ENCODE results near the gene CTPS2.
"Not testable (repeated sequence)": the region's sequence is repeated elsewhere in the genome, so short reads cannot be mapped to it uniquely, and the experiment has no call there.

CTPS2 gene

GRCh38 chrX:16737024-16737423 lies 24.6 kb upstream of the CTPS2 start:
- no peak overlapping the region for H3K27ac ChIP-seq (ENCODE audit: low read depth, low read length, severe bottlenecking)
- H3K9me3 ChIP-seq (ENCODE audit: control insufficient read depth, low read length): no peaks in the 10 kb centered on the region
- no CpG with 5 or more reads among the region's 5 CpGs for WGBS, 2 experiments (ENCODE audit: insufficient coverage in 2 of 2)
- peaks cover 39% of the 10 kb centered on the region for H3K36me3 ChIP-seq (ENCODE audit: control insufficient read depth, insufficient read depth, low read length)
- H3K4me3 ChIP-seq (ENCODE audit: extremely low read depth, insufficient read depth, low read length, poor library complexity, severe bottlenecking): no peak overlapping the region
- H3K4me1 ChIP-seq (ENCODE audit: control insufficient read depth, insufficient read depth, low read length, poor library complexity, severe bottlenecking): no peaks in the 10 kb centered on the region

GRCh38 chrX:16733013-16733412 lies 20.5 kb upstream of the CTPS2 start:
- H3K4me1 ChIP-seq (ENCODE audit: control insufficient read depth, insufficient read depth, low read length, poor library complexity, severe bottlenecking): no peaks in the 10 kb centered on the region
- no peaks in the 10 kb centered on the region for H3K9me3 ChIP-seq (ENCODE audit: control insufficient read depth, low read length)
- no peak overlapping the region for H3K27ac ChIP-seq (ENCODE audit: low read depth, low read length, severe bottlenecking)
- H3K36me3 ChIP-seq (ENCODE audit: control insufficient read depth, insufficient read depth, low read length): peaks cover 32% of the 10 kb centered on the region
- no peak overlapping the region for H3K4me3 ChIP-seq (ENCODE audit: extremely low read depth, insufficient read depth, low read length, poor library complexity, severe bottlenecking)

GRCh38 chrX:16730450-16730849 lies 18.0 kb upstream of the CTPS2 start:
- no CpG with 5 or more reads among the region's 1 CpG for WGBS, 2 experiments (ENCODE audit: insufficient coverage in 2 of 2)
- H3K27ac ChIP-seq (ENCODE audit: low read depth, low read length, severe bottlenecking): no peak overlapping the region
- H3K36me3 ChIP-seq (ENCODE audit: control insufficient read depth, insufficient read depth, low read length): peaks cover 13% of the 10 kb centered on the region
- H3K4me3 ChIP-seq (ENCODE audit: extremely low read depth, insufficient read depth, low read length, poor library complexity, severe bottlenecking): no peak overlapping the region
- no peaks in the 10 kb centered on the region for H3K9me3 ChIP-seq (ENCODE audit: control insufficient read depth, low read length)
- H3K4me1 ChIP-seq (ENCODE audit: control insufficient read depth, insufficient read depth, low read length, poor library complexity, severe bottlenecking): no peaks in the 10 kb centered on the region

- Histone ChIP-seq H3K36me3 (ENCODE audit: control insufficient read depth, insufficient read depth, low read length) (peaks cover 31% of the 10 kb centered on the region), H3K4me1 (ENCODE audit: control insufficient read depth, insufficient read depth, low read length, poor library complexity, severe bottlenecking) (no peaks in the 10 kb centered on the region), H3K27ac (ENCODE audit: low read depth, low read length, severe bottlenecking) (no peak overlapping the region), H3K4me3 (ENCODE audit: extremely low read depth, insufficient read depth, low read length, poor library complexity, severe bottlenecking) (no peak overlapping the region), H3K9me3 (ENCODE audit: control insufficient read depth, low read length) (no peaks in the 10 kb centered on the region)
Observed at GRCh38 chrX:16727637-16728036, 15.2 kb upstream of the CTPS2 start.

GRCh38 chrX:16726347-16726988 lies 14.0 kb upstream of the CTPS2 start:
- H3K36me3 ChIP-seq (ENCODE audit: control insufficient read depth, insufficient read depth, low read length): peaks cover 32% of the 10 kb centered on the region
- WGBS, 2 experiments (ENCODE audit: insufficient coverage in 2 of 2): no CpG with 5 or more reads among the region's 5 CpGs
- not testable (repeated sequence) for H3K9me3 ChIP-seq (ENCODE audit: control insufficient read depth, low read length); H3K4me1 ChIP-seq (ENCODE audit: control insufficient read depth, insufficient read depth, low read length, poor library complexity, severe bottlenecking); H3K27ac ChIP-seq (ENCODE audit: low read depth, low read length, severe bottlenecking); H3K4me3 ChIP-seq (ENCODE audit: extremely low read depth, insufficient read depth, low read length, poor library complexity, severe bottlenecking)

GRCh38 chrX:16725072-16725471 lies 12.6 kb upstream of the CTPS2 start:
- no peak overlapping the region for H3K4me3 ChIP-seq (ENCODE audit: extremely low read depth, insufficient read depth, low read length, poor library complexity, severe bottlenecking)
- no peaks in the 10 kb centered on the region for H3K4me1 ChIP-seq (ENCODE audit: control insufficient read depth, insufficient read depth, low read length, poor library complexity, severe bottlenecking)
- 94 to 100% methylated on average over 4 to 6 of the region's 7 CpGs for WGBS, 2 experiments (ENCODE audit: insufficient coverage in 2 of 2)
- H3K9me3 ChIP-seq (ENCODE audit: control insufficient read depth, low read length): no peaks in the 10 kb centered on the region
- H3K36me3 ChIP-seq (ENCODE audit: control insufficient read depth, insufficient read depth, low read length): peaks cover 26% of the 10 kb centered on the region
- H3K27ac ChIP-seq (ENCODE audit: low read depth, low read length, severe bottlenecking): no peak overlapping the region

- no peak overlapping the region for H3K4me3 ChIP-seq (ENCODE audit: extremely low read depth, insufficient read depth, low read length, poor library complexity, severe bottlenecking)
- H3K36me3 ChIP-seq (ENCODE audit: control insufficient read depth, insufficient read depth, low read length): peaks cover 19% of the 10 kb centered on the region
- no peak overlapping the region for H3K27ac ChIP-seq (ENCODE audit: low read depth, low read length, severe bottlenecking)
- no peaks in the 10 kb centered on the region for H3K9me3 ChIP-seq (ENCODE audit: control insufficient read depth, low read length)
- no peaks in the 10 kb centered on the region for H3K4me1 ChIP-seq (ENCODE audit: control insufficient read depth, insufficient read depth, low read length, poor library complexity, severe bottlenecking)
- WGBS, 2 experiments (ENCODE audit: insufficient coverage in 2 of 2): no CpG with 5 or more reads among the region's 4 CpGs
Observed at GRCh38 chrX:16722481-16722880, 10.0 kb upstream of the CTPS2 start.

GRCh38 chrX:16719334-16720084 lies 7.0 kb upstream of the CTPS2 start, which contains the start of gene SYAP1:
Gene SYAP1 (plus strand): TSS chrX:16719612. CDS start chrX:16719725, 113 bp downstream.
- H3K4me1 ChIP-seq (ENCODE audit: control insufficient read depth, insufficient read depth, low read length, poor library complexity, severe bottlenecking): no peaks in the 10 kb centered on the region
- no peaks in the 10 kb centered on the region for H3K9me3 ChIP-seq (ENCODE audit: control insufficient read depth, low read length)
- H3K27ac ChIP-seq (ENCODE audit: low read depth, low read length, severe bottlenecking): peak within 1 kb of the TSS; percentile 99
- 0% methylated on average over 24 of the region's 54 CpGs for WGBS, 2 experiments (ENCODE audit: insufficient coverage in 2 of 2)
- peaks cover 14% of the 10 kb centered on the region for H3K36me3 ChIP-seq (ENCODE audit: control insufficient read depth, insufficient read depth, low read length)
- peak within 1 kb of the TSS; percentile 64 for H3K4me3 ChIP-seq (ENCODE audit: extremely low read depth, insufficient read depth, low read length, poor library complexity, severe bottlenecking)

GRCh38 chrX:16718824-16719333 lies 6.4 kb upstream of the CTPS2 start:
- WGBS, 2 experiments (ENCODE audit: insufficient coverage in 2 of 2): 0% methylated on average over 1 of the region's 6 CpGs; no CpG with 5 or more reads in 1 of the 2 experiments
- H3K36me3 ChIP-seq (ENCODE audit: control insufficient read depth, insufficient read depth, low read length): peaks cover 10% of the 10 kb centered on the region
- H3K4me3 ChIP-seq (ENCODE audit: extremely low read depth, insufficient read depth, low read length, poor library complexity, severe bottlenecking): peak overlapping the region; percentile 64
- peak overlapping the region; percentile 99 for H3K27ac ChIP-seq (ENCODE audit: low read depth, low read length, severe bottlenecking)
- H3K9me3 ChIP-seq (ENCODE audit: control insufficient read depth, low read length): no peaks in the 10 kb centered on the region
- no peaks in the 10 kb centered on the region for H3K4me1 ChIP-seq (ENCODE audit: control insufficient read depth, insufficient read depth, low read length, poor library complexity, severe bottlenecking)

- H3K4me1 ChIP-seq (ENCODE audit: control insufficient read depth, insufficient read depth, low read length, poor library complexity, severe bottlenecking); H3K4me3 ChIP-seq (ENCODE audit: extremely low read depth, insufficient read depth, low read length, poor library complexity, severe bottlenecking); H3K9me3 ChIP-seq (ENCODE audit: control insufficient read depth, low read length); H3K27ac ChIP-seq (ENCODE audit: low read depth, low read length, severe bottlenecking); H3K36me3 ChIP-seq (ENCODE audit: control insufficient read depth, insufficient read depth, low read length): not testable (repeated sequence)
- 100% methylated on average over 2 of the region's 6 CpGs; no CpG with 5 or more reads in 1 of the 2 experiments for WGBS, 2 experiments (ENCODE audit: insufficient coverage in 2 of 2)
Observed at GRCh38 chrX:16716451-16716850, 4.0 kb upstream of the CTPS2 start.

- not testable (repeated sequence) for H3K9me3 ChIP-seq (ENCODE audit: control insufficient read depth, low read length); H3K4me1 ChIP-seq (ENCODE audit: control insufficient read depth, insufficient read depth, low read length, poor library complexity, severe bottlenecking); H3K36me3 ChIP-seq (ENCODE audit: control insufficient read depth, insufficient read depth, low read length); H3K27ac ChIP-seq (ENCODE audit: low read depth, low read length, severe bottlenecking); H3K4me3 ChIP-seq (ENCODE audit: extremely low read depth, insufficient read depth, low read length, poor library complexity, severe bottlenecking)
- no CpG with 5 or more reads among the region's 6 CpGs for WGBS, 2 experiments (ENCODE audit: insufficient coverage in 2 of 2)
Observed at GRCh38 chrX:16715638-16716037, 3.2 kb upstream of the CTPS2 start.

Measured in mesodermal cell (in vitro differentiated cells).